NCI-H510A (cell line): Measurements from ENCODE around the gene NRK.
A peak's percentile ranks its signal among the peaks of the same experiment; 100 is the strongest.
"Not testable (repeated sequence)": the region's sequence is repeated elsewhere in the genome, so short reads cannot be mapped to it uniquely, and the experiment has no call there.

ENCODE experiments used
- DNase-seq: peaks from one replicate; lab custom pipeline; 2025; lab: John Stamatoyannopoulos, UW

NRK gene

GRCh38 chrX:105880491-105880890, 58.2 kb downstream of the NRK start:
- DNase-seq = no peak

GRCh38 chrX:105882581-105883275, 60.4 kb downstream of the NRK start:
- DNase-seq = peak; percentile 15

GRCh38 chrX:105894721-105895120, 72.4 kb downstream of the NRK start:
- no peak for DNase-seq

DNA sequence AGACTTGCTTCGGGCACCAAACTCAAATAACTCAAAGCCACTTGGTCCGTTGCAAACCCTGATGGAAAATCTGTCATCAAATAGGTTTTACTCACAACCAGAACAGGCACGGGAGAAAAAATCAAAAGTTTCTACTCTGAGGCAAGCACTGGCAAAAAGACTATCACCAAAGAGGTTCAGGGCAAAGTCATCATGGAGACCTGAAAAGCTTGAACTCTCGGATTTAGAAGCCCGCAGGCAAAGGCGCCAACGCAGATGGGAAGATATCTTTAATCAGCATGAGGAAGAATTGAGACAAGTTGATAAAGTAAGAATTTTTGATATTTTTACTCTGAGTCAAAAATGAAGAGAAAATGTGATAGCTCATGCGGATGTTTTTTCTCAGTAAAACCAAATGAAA, 87.2 kb downstream of the NRK start:
- no peak for DNase-seq

GRCh38 chrX:105910563-105911105, 88.3 kb downstream of the NRK start:
- no peak for DNase-seq

- DNase-seq = no peak
These were observed 122.9 kb downstream of the NRK start for GRCh38 chrX:105945266-105945665.

DNA sequence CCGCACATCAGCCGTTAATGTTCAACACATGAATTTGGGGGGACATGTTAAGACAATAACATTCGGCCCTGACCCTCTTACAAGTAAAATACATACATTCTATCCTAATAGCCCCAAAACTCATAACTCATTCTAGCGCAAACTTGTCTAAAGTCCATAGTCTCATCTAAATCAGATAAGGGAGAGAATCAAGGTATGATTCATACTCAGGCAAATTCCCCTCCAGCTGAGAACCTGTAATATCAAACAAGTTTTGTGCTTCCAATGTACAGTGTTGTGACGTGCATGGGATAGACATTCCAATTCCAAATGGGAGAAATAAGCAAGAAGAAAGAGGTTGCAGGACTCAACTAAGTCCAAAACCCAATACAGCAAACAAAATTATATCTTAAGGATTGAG, 147.1 kb downstream of the NRK start:
- no peak for DNase-seq

DNA sequence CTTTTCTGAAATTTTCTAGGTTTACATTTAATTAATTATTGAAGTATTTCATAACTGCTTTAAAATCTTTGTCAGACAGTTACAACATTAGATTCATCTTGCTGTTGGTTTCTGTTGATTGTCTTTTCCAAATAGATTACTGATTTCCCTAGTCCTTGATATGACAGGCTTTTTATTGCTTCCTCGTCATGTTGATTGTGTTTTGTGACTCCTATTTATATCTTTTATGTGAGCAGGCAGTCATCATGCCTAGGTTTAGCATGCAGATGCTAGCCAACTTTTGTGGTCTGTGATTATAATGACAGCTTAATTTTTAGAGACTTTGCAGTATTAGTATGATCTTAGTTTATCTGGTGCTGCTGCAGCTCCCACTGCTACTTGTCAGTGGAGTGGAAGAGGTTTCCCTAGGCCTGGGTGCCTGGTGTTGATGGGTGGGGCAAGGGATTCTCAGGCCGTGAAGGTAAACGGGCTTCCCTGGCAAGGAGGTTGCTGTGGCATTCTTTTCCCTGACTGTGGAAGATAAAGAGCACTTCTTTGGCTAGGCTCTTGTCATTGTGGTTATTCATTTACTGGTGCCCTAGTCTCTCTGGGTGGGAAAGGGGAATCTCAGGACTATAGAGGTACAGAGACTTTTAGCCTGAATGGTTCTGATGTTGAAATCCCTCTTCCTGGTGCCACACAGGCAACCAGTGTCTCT, 150.5 kb downstream of the NRK start:
- no peak for DNase-seq

DNA sequence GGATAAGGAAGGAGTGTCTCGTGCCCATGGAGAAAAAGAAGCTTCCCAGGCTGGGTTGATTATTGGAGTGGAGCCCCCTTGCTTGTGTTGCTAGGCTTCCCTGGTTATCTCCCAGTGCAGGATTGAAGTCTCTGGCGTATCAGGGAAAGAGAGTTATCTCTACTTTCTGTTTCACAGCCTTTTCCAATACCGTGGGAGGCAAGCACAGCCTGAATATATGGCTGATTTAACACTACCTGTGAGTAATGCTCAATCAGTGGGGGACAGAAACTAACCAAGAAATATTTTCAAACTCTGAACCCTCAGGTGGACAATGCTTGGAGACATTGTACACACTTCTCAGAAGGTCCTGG, 151.0 kb downstream of the NRK start:
- no peak for DNase-seq

- no peak for DNase-seq
These were observed 153.0 kb downstream of the NRK start for GRCh38 chrX:105975382-105975781.

DNA sequence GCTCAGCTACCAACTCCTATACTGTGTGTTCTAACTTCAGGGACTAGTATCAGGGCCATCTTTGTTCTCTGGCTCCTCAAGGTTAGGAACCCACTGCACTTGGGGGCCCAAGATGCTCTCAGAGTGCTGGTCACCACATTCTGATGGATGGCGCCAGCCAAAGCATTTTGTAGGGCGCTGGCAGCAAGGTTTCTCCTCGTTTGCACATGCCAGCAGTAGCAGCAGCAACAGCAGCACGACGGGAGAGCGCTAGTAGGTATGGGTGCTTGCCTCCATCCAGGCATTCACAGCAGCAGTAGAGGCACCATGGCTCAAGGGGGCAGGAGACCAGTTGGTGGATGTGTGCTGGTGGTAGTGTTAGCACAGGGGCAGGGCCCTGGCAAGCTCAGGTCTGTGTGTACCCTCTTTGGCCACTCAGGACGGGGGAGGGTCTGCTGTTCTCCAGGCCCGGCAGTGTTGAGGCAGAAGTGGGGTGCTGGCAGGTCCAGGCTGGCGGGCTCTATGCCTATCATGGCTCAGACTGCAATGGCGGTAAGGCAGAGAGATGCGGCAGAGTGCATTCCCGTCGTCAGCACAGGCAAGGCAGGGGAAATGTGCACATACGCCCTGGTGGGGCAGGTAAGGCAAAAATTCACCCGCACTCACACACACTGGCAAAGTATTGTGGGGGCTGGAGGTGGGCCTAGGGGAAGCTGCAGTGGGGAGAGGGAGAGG, 159.6 kb downstream of the NRK start:
- no peak for DNase-seq

- DNase-seq = not testable (repeated sequence)
These were observed 166.1 kb downstream of the NRK start for GRCh38 chrX:105988487-105988886.

DNA sequence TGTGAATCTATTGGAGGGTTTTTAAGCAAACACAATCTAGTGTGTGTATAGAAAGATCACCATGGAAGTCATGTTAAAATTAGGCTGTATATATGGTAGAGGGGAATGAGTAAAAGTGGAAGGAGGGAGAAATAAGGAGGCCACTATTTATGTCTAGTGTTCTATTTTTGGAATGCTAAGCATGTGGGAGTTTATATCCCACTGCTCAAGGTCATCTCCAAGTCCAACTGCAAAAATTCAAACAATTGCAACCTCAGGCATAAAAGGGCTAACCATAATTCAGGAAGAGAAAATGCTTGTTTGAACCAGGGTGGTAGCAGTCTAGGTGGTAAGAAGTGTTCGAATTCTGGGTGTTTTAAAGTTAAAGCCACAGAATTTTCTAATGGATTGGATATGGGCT, 177.0 kb downstream of the NRK start:
- DNase-seq = no peak

DNA sequence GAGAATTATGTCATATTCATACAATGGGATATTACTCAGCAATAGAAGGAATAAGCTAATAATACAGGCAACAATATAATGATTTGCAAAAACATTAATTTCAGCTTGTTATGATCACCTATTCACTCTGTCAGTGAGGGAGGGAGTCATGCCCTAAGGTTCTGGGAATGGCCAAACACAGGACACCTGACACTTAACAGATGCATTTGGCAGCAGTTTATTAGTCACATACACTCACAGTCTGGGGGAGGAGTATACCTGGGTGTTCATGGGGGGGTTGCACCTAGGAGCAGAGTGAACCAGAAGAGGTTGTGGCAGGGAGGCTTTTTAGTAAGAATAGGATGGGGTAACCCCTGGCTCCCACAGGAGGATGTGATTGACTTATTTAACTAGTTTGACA, 177.9 kb downstream of the NRK start:
- no peak for DNase-seq

GRCh38 chrX:106000609-106001008, 178.3 kb downstream of the NRK start:
- not testable (repeated sequence) for DNase-seq

- DNase-seq = no peak
These were observed 183.3 kb downstream of the NRK start for GRCh38 chrX:106005684-106006083.

- DNase-seq = no peak
These were observed 185.5 kb downstream of the NRK start for GRCh38 chrX:106007815-106008214.
